ENCODE measurements around the gene PTPRK.

DNA sequence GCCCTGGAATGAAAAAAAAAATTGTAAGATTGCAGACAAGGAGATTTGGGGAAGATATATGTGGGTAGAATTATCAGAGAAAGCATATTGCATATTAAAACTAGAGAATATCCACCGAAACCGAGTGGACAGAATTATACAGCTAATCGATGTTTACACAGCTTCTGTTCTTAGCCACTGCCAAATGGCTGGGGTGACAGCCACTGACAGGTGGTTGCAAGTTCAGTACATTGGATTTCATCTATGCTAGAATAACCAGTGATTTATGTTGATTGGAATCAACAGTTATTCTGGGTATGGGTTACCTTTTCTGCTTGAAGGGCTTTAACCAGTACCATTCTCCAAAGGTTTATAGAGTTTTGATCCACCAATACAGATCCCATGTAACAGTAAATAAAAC, 571.1 kb downstream of the PTPRK start:
- TF ChIP-seq CTCF (IDR thresholded peaks at IDR 0.05; ENCODE audit: low read length) (no peak), EZH2 (IDR thresholded peaks at IDR 0.05; ENCODE audit: borderline replicate concordance, low read length) (no peak)
